ENCODE data around the gene NAV3.

NAV3 gene

GRCh38 chr12:77995436-77996167 is 164.9 kb downstream of the NAV3 start:
- no peak for DNase-seq

GRCh38 chr12:77996670-77997069 is 166.0 kb downstream of the NAV3 start:
- no peak for DNase-seq

GRCh38 chr12:77998236-77998786 is 167.6 kb downstream of the NAV3 start:
- no peak for DNase-seq

GRCh38 chr12:77999074-77999715 is 168.5 kb downstream of the NAV3 start:
- DNase-seq, result no peak

- peak in 1 of 14 donors; percentile 26 for DNase-seq
Observed at GRCh38 chr12:78002878-78003277, 172.2 kb downstream of the NAV3 start.

GRCh38 chr12:78004249-78005093 is 173.8 kb downstream of the NAV3 start:
- DNase-seq, result no peak

- DNase-seq, result no peak
Observed at GRCh38 chr12:78005094-78005492, 174.4 kb downstream of the NAV3 start.

- no peak for DNase-seq
Observed at GRCh38 chr12:78007173-78007572, 176.5 kb downstream of the NAV3 start.

- DNase-seq, result no peak
Observed at GRCh38 chr12:78009031-78009430, 178.3 kb downstream of the NAV3 start.

- no peak for DNase-seq
Observed at GRCh38 chr12:78018171-78018910, 187.6 kb downstream of the NAV3 start.

GRCh38 chr12:78018939-78019338 is 188.2 kb downstream of the NAV3 start:
- no peak for DNase-seq

- DNase-seq, result no peak
Observed at GRCh38 chr12:78028426-78028825, 197.7 kb downstream of the NAV3 start.

- DNase-seq, result no peak
Observed at GRCh38 chr12:78034025-78034424, 203.3 kb downstream of the NAV3 start.

- DNase-seq, result peak in 10 of 14 donors; percentile 5 to 79 (median 31)
Observed at GRCh38 chr12:78035901-78036606, 205.4 kb downstream of the NAV3 start.

- DNase-seq, result peak in 6 of 14 donors; percentile 2 to 81 (median 18)
Observed at GRCh38 chr12:78036874-78037273, 206.2 kb downstream of the NAV3 start.

- peak in 1 of 14 donors; percentile 42 for DNase-seq
Observed at GRCh38 chr12:78037707-78038106, 207.0 kb downstream of the NAV3 start.

- DNase-seq, result peak in 1 of 14 donors; percentile 52
Observed at GRCh38 chr12:78038541-78038940, 207.8 kb downstream of the NAV3 start.

- no peak for DNase-seq
Observed at GRCh38 chr12:78038986-78039385, 208.3 kb downstream of the NAV3 start.

GRCh38 chr12:78040111-78040510 is 209.4 kb downstream of the NAV3 start:
- DNase-seq, result no peak

- no peak for DNase-seq
Observed at GRCh38 chr12:78050790-78051189, 220.1 kb downstream of the NAV3 start.

- DNase-seq, result no peak
Observed at GRCh38 chr12:78055545-78055944, 224.9 kb downstream of the NAV3 start.
